HG03045 (cell line): ENCODE results near the gene ZNF865.

Experiments used
- ATAC-seq: cut with Tn5 transposase; IDR thresholded peaks from one replicate; pipeline ENCODE4 v1.9.1; 2021; ENCODE audit warnings: mild to moderate bottlenecking, moderate library complexity; ENCODE audit not compliant: unreplicated experiment

The ZNF865 gene

DNA sequence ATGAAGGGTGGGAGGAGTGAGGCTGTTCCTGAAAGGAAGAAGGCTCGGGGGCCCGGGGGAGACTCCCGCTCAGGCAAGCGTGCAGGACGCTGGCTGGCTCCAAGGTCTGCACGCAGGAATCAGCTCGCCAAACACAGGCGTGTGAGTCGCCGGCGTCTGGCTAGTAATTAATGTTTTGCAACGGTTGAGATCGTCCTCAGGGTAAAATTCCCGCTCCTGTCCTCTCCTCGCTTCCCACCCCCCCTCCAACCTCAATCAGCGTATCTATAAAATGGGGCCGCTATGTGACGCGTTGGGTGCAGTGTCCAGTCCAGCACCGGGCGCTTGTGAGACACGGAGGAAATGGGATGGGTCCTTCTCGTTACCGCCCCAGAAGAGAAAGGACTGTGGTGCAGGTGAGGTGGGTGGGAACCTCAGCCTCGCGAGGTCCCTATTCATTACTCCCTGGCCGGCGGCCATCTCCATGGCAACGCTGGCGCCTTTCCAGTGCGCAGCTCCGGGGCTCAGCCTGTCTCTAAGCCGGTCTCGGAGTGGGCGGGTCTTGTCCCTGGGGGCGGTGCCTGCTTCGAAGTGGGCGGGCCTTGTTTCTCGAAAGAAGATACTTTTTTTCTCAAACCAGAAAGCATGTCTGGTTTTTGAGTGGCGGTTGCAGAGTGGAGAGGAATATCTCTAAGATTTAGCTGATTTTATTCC lies 18.3 kb upstream of the ZNF865 start:
- ATAC-seq, result peak; percentile 82

DNA sequence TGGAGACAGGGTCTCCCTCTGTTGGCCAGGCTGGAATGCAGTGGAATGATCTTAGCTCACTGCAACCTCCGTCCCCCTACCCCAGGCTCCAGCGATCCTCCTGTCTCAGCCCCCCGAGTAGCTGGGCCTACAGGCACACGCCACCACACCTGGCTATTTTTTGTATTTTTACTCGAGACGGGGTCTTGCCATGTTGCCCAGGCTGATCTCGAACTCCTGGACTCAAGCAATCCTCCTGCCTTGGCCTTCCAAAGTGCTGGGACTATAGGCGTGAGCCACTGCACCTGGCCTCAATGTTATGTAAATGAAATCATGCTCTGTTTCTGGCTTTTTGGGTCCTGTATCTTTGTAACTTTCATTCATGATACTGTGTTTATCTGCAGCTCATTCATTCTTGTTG lies 16.7 kb upstream of the ZNF865 start:
- ATAC-seq, result no peak

GRCh38 chr19:55590109-55590508 lies 15.3 kb upstream of the ZNF865 start:
- ATAC-seq, result no peak

GRCh38 chr19:55590617-55591016 lies 14.8 kb upstream of the ZNF865 start:
- ATAC-seq, result no peak

DNA sequence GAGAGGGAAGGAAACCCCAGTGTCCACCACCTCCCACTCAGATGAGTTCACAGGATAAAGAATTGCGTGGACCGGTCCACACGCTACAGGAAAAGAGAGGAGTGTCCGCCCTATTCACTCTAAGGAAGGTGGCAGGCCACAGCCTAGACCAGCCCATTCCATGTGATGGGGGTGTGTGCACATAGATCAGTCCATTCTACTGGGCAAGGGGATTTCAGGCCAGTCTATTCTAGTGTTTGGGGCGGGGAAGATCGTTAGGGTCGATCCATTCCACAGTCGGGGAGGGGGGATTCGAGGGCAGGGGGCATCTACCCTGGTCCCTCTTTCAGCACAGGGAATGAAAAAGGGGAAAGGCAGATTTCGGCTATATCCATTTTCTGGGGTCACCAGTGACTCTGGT lies 13.9 kb upstream of the ZNF865 start:
- ATAC-seq, result no peak

DNA sequence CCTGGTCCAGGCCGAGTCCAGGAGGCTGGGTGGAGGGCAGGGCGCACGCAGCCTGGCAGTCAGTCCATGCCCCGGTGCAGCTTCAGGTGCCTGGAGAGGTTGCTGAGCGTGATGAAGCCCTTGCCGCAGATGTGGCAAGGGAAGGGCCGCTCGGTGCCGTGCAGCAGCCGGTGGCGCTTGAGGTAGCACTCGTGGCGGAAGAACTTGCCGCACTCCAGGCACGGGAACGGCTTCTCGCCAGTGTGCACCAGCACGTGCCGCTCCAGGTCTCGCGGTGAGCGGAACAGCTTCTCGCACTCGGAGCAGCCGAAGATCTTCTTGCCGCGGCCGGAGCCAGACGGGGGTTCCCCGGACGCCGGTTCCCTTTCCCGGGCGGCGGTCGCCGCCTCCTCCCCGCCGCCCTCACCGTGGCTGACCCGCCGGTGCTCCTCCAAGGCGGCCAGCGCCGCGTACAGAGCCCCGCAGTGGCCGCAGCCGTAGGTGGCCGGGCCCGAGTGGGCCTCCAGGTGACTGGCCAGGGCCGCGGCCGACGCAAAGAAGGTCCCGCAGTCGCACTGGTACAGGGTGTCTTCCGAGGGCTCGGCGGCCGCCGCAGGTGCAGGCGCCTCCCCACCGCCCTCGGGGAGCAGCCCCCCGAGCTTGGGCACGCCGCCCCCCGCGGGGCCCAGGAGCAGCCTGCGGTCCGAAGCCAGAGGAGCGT lies 12.9 kb upstream of the ZNF865 start:
- ATAC-seq, result no peak

- ATAC-seq, result no peak
These were observed 12.2 kb upstream of the ZNF865 start for GRCh38 chr19:55593096-55593772.

DNA sequence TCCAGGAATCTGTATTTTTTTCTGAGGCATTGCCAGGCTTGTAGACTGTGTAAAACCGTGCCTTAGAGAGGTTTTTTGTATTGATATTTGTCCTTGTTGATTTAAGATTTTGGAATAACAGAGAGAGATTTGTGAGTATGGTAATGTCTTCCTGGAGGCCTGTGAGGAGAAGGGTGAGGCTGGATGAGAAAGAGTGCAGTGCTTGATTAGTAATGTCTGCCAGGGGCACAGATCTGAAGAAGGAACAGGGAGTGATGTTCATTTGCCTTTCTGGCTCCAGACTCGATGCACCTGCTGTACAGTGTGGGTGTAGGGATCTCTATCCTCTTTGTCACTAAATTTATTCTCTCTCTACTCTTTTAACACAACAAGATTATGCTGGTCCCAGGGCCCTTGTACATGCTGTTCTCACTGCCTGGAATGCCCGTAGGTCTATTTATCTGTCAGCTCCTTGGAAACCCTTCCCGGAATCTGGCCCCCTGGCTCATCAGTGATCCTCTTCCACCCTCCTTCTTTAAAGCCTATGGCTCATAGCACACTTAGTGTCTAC lies 10.4 kb upstream of the ZNF865 start:
- ATAC-seq, result no peak

- ATAC-seq, result no peak
These were observed 9.1 kb upstream of the ZNF865 start for GRCh38 chr19:55596304-55596703.

DNA sequence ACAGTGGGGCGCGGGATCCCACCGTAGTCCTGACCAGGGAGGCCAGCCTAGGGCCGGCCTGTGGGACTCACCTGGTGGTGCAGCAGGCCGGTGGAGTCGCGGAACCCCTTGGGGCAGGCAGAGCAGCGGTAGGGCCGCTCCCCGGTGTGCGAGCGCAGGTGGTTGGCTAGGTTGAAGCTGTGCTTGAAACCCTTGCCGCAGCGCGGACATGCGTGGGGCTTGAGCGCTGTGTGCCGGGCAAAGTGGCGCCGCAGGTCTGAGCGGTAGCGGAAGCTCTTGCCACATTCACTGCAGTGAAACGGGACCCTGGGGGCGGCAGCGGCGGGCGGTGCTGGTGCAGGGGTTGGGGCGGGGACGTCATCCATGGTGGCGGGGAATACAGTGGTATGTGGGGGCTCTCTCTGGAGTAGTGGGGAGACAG lies 7.9 kb upstream of the ZNF865 start:
- ATAC-seq, result no peak

DNA sequence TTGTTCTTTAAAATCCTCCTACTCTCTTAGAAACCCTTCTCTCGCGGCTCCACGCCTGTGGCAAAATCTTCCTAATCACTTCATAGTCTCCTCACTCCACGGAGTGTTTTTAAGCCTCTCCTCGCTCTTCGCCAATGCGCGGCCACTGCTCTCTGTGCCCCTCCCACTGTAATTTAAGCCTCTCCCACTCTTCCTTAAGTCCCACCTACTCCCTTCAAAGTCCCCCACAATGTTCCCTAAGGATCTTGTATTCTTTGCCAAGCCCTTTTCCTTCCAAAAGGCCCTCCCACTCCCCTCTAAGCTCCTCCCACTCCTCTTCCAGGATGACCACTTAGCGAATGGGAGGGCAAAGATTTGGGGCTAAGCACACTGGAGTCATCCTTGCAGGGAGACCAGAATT lies 7.4 kb upstream of the ZNF865 start:
- no peak for ATAC-seq

DNA sequence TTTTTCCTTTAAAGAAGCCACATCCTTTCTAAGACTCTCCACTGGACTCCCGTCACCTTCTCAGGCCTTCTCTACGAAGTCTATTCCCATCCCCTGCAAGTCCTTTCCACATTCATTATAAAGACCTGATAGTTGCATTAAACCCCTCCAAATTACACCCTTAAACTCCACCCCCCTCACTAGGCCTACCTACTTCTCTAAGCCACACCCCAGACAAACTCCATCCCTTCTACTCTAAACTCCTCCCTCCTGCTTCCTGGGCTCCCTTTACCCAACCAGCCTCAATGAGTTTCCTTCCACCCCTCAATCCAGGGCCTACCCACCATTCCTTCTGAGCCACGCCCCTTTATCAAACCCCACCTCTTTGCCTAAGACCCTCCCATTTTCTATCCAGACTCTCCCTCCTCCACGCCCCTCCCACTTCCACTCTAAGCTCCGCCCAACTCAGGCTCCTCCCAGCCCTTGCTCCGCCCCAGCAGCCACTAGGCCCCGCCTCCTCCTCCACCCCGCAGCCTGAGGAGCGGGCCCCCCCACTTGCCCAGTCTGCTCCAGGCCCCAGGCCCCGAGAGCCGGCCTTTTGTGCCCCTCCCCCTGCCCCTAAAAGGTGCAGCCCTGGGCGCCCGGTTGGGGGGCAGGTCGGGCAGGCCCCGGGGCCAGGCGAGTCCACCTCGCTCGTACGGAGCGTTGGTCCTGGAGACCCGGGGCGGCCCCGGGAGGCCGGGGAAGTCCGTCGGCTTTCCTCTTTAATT lies 6.6 kb upstream of the ZNF865 start:
- peak; percentile 41 for ATAC-seq

GRCh38 chr19:55599468-55599841 lies 6.0 kb upstream of the ZNF865 start, which contains the start of gene FIZ1:
FIZ1 (minus strand) TSS chr19:55599517; CDS start chr19:55597865, 1,652 bp downstream.
- ATAC-seq, result peak; percentile 45

GRCh38 chr19:55599842-55600661 lies 5.4 kb upstream of the ZNF865 start, which contains the start of gene ZNF524:
ZNF524 (plus strand) TSS chr19:55600288; CDS start chr19:55602113, 1,825 bp downstream.
- peak; percentile 36 for ATAC-seq

GRCh38 chr19:55600662-55601028 lies 4.8 kb upstream of the ZNF865 start:
- no peak for ATAC-seq

- ATAC-seq, result no peak
These were observed 4.4 kb upstream of the ZNF865 start for GRCh38 chr19:55601084-55601483.

- no peak for ATAC-seq
These were observed 3.1 kb upstream of the ZNF865 start for GRCh38 chr19:55602104-55603001.

DNA sequence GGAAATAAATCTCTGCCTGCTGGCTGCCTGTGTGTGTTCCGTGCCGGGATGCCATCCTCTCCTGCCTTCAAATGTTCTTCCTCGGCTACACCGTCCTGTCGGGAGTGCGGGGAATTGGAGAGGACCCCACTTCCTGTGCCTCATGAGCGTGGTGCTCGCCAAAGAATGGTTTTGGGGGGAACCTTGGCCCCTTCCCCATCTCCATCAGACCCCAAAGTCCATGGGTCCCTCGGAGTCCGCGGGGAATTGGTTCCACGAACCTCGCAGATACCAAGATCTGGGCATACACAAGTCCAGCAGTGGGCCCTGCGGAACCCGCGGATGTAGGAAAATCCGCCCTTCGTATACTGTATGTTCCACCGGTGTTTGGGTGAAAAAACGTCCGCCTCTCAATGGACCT lies 2.3 kb upstream of the ZNF865 start:
- no peak for ATAC-seq
